Thoracic aorta (tissue), 2 donors: ENCODE measurements around the gene WDR5. TPM values are rescaled to one million over a fixed set of nuclear protein-coding genes. Genes with fewer than 3 reads are reported as not detected.

ENCODE experiments used
- ATAC-seq: fragments of 150-250 bp; one replicate; pipeline ENCODE4 v1.8.0; 2017; ENCODE audit warnings: low read depth; ENCODE audit not compliant: insufficient number of reproducible peaks, low FRiP score
- DNase-seq: peaks from one replicate; pipeline ENCODE4 v3.0.0-alpha.2; 2020; ENCODE audit warnings: low spot score
- H3K27ac ChIP-seq, 2 donors: fragments of 200-600 bp; sonication (generic); 1 replicate in 1 of 2; 2 replicates in 1 of 2; pipeline ENCODE4 v1.5.1; 2016; ENCODE audit warnings: mild to moderate bottlenecking in 2 of 2, moderate library complexity in 2 of 2
- H3K27me3 ChIP-seq: fragments of 200-600 bp; sonication (generic); replicated peaks from 2 replicates; pipeline ENCODE4 v1.6.0; 2016; ENCODE audit warnings: mild to moderate bottlenecking; ENCODE audit not compliant: insufficient read depth
- H3K36me3 ChIP-seq: fragments of 200-600 bp; sonication (generic); one replicate; pipeline ENCODE4 v1.5.1; 2016
- H3K4me1 ChIP-seq, 2 donors: fragments of 200-600 bp; sonication (generic); 1 replicate in 1 of 2; 2 replicates in 1 of 2; pipeline versions ENCODE4 v1.5.1 to v1.6.0; 2016; ENCODE audit warnings: low read depth in 2 of 2, mild to moderate bottlenecking in 1 of 2; ENCODE audit not compliant: control insufficient read depth in 1 of 2
- H3K4me3 ChIP-seq: fragments of 200-600 bp; sonication (generic); 2 replicates; pipeline ENCODE4 v1.5.1; 2016; ENCODE audit warnings: mild to moderate bottlenecking
- H3K9me3 ChIP-seq: fragments of 200-600 bp; sonication (generic); 2 replicates; pipeline ENCODE4 v1.5.1; 2016
- CTCF ChIP-seq: fragments of 200-600 bp; sonication (generic); IDR thresholded peaks from one replicate; pipeline ENCODE4 v1.5.1; 2019; ENCODE audit warnings: antibody characterized with exemption
- total RNA-seq, 2 donors: library from RNA; depleted of rRNA; stranded (reverse); fragments of >200 nt; gene quantifications; one replicate each; pipeline versions ENCODE4 v1.1.0 to v1.2.3, GENCODE V29; 2016

The WDR5 gene
- total RNA-seq, 2 donors from 2014 or later, result 20.7 to 24.0 TPM

DNA sequence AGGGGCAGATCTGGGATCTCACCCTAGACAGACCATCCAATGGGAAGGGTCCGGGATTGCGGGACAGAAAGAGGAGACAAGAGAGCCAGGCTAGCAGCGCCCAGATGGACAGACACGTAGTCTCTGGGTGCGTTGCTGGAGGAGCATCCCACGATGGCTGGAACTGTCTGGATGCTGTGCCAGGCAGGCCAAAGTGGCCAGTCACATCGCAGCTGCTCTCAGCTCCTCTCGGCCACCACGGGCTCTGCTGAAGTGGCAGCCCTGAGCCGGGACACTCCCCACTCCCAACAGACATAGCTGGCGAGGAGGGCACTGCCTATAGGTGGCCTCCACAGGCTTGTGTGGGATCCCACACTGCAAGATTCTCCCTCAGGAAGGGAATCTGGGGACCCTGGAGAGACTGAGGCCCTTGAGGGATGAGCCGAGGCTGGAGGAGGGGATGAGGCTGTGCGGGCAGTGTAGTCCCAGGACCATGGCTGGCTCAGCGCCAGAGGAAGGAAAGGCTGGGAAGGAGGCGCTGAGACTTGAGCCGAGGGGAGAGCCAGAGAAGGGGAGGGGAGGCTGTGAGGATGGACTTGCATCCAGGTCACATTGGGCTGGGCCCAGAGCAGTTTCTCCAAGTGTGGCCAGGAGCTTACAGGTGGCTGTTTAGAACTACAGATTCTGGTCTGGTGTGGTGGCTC is 10.3 kb upstream of the WDR5 start:
- Histone ChIP-seq H3K9me3 (no peaks in the 10 kb centered on the region), H3K27ac (no peak overlapping the region), H3K27me3 (no peaks in the 10 kb centered on the region), H3K4me3 (no peak overlapping the region), H3K36me3 (no peaks in the 10 kb centered on the region), H3K4me1 (no peaks in the 10 kb centered on the region)
- TF ChIP-seq CTCF, result no peak
- DNase-seq, result no peak
- no peak for ATAC-seq

- no peak for DNase-seq
- TF ChIP-seq CTCF, result no peak
These were observed 9.5 kb upstream of the WDR5 start for GRCh38 chr9:134126373-134126772.

DNA sequence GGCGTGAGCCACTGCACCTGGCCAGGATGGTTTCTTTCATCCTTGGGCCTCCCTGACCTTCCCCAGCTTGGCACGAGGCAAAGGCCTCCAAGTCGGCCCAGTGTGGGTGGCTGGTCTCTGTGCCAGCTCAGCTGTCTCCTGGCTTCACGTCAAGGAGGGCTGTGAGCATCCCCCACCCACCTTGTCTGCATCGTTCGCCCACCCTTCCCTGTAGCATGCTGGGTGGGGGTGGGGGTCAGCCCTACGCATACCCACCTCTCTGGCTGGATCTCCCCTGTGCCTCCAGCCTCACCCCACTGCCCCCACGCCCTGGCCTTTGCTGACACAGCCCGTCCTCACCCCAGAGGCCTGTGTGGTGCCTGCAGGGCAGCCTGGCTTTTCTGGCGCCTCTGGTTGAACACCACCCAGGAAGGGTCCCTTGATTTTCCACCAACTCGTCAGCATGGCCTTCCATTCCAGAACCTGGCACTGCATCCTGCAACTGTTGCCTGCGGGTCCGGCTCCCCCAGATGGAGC is 8.8 kb upstream of the WDR5 start:
- TF ChIP-seq CTCF, result no peak
- H3K27ac ChIP-seq, result no peak overlapping the region
- DNase-seq (no peak), ATAC-seq (no peak)
- H3K4me1 ChIP-seq, result peaks cover 0 to 12% of the 10 kb centered on the region in 2 donors
- no peak overlapping the region for H3K4me3 ChIP-seq
- no peaks in the 10 kb centered on the region for H3K36me3 ChIP-seq
- no peaks in the 10 kb centered on the region for H3K9me3 ChIP-seq
- H3K27me3 ChIP-seq, result no peaks in the 10 kb centered on the region

More at GRCh38 chr9:134126373-134126772, 9.5 kb upstream of the WDR5 start:
- no peak for ATAC-seq
- Histone ChIP-seq H3K27me3 (no peaks in the 10 kb centered on the region), H3K9me3 (no peaks in the 10 kb centered on the region), H3K27ac (no peak overlapping the region), H3K36me3 (no peaks in the 10 kb centered on the region), H3K4me1 (peaks cover 0 to 6% of the 10 kb centered on the region in 2 donors), H3K4me3 (no peak overlapping the region)

- no peak for TF ChIP-seq CTCF
- Histone ChIP-seq H3K4me1 (peaks cover 0 to 12% of the 10 kb centered on the region in 2 donors), H3K36me3 (no peaks in the 10 kb centered on the region), H3K9me3 (no peaks in the 10 kb centered on the region), H3K27me3 (no peaks in the 10 kb centered on the region), H3K27ac (no peak overlapping the region), H3K4me3 (no peak overlapping the region)
- no peak for ATAC-seq
- no peak for DNase-seq
These were observed 8.3 kb upstream of the WDR5 start for GRCh38 chr9:134127616-134128015.

DNA sequence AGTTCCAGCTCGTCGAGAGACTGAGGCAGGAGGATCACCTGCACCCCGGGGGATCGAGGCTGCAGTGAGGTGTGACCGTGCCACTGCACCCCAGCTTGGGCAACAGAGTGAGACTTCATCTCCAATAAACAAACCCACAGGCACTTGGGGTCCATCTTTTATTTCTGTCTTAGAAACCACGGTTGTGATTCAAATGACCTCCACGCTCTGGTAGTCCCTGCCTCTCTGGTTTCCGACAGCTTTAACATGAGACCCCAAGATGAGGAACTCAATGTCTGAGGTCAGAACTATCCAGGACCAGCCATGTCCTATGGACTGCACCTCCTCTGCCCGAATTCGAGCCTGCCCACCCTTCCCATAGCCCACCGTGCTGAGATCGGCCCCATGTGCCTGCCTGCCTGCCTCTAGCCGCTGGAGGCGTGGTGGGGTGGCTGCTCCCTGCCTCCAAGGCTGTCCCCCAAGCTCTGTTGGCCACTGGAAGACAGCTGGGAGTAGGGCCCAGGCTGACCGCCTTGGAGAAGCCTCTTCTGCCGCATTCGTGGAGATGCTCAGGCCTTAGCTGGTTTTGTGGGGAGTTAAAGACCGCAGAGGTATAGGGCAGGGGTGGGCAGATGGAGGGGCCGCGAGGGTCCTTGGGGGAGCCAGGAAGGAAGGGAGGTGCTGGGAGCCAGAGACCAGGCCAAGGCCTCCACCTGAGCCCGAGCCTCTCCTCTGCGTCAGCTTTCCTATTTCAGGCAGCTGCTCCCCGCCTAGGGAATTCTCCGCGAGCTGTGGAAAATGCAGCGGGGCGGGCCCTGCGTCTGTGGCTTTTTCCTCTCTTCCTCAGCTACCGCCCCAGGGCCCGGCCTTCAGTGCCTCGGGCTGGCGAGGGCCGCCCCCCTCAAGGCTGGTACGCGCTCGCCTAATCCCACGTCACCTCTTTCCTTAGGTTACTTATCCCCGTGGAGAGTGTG is 6.9 kb upstream of the WDR5 start:
- no peaks in the 10 kb centered on the region for H3K9me3 ChIP-seq
- ATAC-seq (no peak), DNase-seq (no peak)
- no peak overlapping the region for H3K27ac ChIP-seq
- peaks cover 0 to 14% of the 10 kb centered on the region in 2 donors for H3K4me1 ChIP-seq
- no peaks in the 10 kb centered on the region for H3K36me3 ChIP-seq
- H3K4me3 ChIP-seq, result no peak overlapping the region
- no peaks in the 10 kb centered on the region for H3K27me3 ChIP-seq
- TF ChIP-seq CTCF, result no peak
